Posterior vena cava (tissue), 2 donors: ENCODE results near the gene ANO1. TPM values are rescaled to one million over a fixed set of nuclear protein-coding genes. Genes with fewer than 3 reads are reported as not detected.
"Not testable (repeated sequence)": the region's sequence is repeated elsewhere in the genome, so short reads cannot be mapped to it uniquely, and the experiment has no call there.

Source experiments
- DNase-seq: peaks from one replicate; pipeline ENCODE4 v3.0.0-alpha.2; 2020; ENCODE audit warnings: low spot score
- intact Hi-C, 2 donors: fragments of 100-400 bp; cut with DNase I; formaldehyde crosslinking; loops; one replicate each; pipeline versions ENCODE4 v1.14.1 to v1.14.2; 2022 to 2023
- long read RNA-seq, 2 donors: library from polyadenylated mRNA; unstranded; transcript quantifications; one replicate each; pipeline ENCODE4 v2.0.0, GENCODE V29; 2020 to 2021
- total RNA-seq, 2 donors: library from RNA; stranded (reverse); fragmentation: NEBNext Ultra II Directional; extraction: Animal tissue kit (Norgen Biotek cat#: 25700); gene quantifications; one replicate each; pipeline ENCODE4 v1.2.1, GENCODE V29; 2021
- donor health status: DM: yes; HTN: yes; CAD: no.
- donor health status: DM: yes; HTN: yes; CAD: no.

The ANO1 gene
- total RNA-seq: 10 to 100 TPM; 55.4 to 56.2 TPM
- long read RNA-seq, donor 1, partial matches to known transcripts: 13 of 19 reads
- long read RNA-seq, donor 1, other reads (novel, unspliced or antisense): 6 of 19 reads
- long read RNA-seq, donor 2, partial matches to known transcripts: 11 of 17 reads
- long read RNA-seq, donor 2, other reads (novel, unspliced or antisense): 6 of 17 reads

DNA sequence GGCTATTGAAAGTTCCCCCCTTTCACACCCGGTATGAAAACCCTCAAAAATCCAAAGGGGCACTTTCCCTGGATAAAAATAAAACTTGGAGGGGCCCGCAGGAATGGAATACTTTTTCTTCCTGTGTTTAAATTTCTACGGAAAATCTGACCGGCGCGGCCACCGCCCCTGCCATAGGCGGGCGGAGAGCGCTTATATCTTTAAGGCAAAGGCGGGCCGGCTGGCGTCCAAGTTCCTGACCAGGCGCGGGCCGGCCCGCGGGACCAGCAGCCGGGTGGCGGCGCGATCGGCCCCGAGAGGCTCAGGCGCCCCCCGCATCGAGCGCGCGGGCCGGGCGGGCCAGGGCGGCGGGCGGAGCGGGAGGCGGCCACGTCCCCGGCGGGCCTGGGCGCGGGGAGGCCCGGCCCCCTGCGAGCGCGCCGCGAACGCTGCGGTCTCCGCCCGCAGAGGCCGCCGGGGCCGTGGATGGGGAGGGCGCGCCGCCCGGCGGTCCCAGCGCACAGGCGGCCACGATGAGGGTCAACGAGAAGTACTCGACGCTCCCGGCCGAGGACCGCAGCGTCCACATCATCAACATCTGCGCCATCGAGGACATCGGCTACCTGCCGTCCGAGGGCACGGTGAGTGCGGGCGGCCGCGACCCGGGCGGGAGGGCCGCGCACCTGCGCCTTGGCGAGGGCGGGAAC is at the start of gene ANO1:
Gene ANO1, plus strand, starts transcription at position 223 of the 686 bp plus-strand sequence. Its CDS starts 290 bp downstream, at position 513.
- peak; percentile 79 for DNase-seq
- intact Hi-C loops: loop anchor here in 1 of 2 donors (10.0 kb wide), 1 partner anchor 153 kb away; no protein-coding TSS in a partner anchor

DNA sequence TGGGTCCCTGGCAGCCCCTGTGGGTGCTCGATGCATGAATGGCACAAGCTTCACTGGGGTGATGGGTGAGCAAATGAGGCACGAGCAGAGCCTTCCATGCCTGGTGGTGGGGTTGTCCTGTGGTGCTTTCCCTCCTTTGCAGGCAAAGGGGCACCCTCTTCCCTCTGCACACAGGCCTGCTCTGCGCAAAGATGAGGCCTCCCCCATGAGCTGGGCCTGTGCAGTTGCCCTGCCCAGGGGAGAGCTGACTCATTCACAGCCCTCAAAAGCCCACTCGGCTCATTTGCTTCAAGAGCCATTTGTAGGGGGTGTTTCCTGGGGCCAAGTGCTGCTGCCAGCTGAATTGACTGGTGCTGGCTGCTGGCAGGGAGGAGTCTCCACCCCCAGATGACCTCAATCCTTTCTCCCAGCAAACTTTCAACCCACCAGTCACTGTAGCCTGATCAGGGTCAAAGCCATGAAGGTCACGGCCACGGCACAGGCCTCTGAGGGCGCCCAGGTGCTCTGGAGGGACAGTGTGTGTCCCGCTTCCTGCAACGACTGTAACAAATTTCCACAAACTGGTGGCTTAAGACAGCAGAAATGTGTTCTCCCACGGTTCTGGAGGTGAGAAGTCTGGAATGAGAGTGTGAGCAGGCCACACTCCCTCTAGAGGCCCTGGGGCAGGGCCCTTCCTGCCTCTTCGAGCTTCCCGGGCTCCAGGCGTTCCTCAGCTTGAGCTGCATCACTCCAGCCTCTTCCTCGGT is 48.8 kb upstream of the ANO1 start:
- intact Hi-C loops: no loop called here
- no peak for DNase-seq

DNA sequence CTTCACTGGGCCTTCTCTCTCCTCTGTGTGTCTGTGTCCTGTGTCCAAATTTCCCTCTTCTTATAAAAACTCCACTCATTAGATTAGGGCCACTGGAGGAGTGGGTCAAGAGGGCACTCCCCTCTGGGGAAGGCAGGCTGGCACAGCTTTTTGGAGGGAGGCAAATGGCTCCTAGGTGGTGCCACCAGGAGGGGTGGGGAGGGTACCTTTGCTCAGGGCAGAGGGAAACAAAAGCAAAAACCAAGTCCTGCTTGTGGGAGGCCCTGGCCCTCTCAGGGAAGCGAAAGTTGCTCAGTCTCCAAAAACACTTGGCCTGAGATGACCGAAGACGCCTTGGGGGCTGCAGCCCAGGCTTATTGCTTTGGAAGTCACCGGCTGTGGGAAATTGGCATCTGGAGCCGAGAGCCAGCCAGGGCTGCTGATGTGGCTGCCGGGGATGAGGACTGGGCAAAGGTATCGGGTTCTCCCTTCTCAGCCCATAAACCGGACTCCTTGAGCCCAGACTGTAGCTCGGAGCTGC is 48.2 kb upstream of the ANO1 start:
- no peak for DNase-seq
- intact Hi-C loops: no loop called here

DNA sequence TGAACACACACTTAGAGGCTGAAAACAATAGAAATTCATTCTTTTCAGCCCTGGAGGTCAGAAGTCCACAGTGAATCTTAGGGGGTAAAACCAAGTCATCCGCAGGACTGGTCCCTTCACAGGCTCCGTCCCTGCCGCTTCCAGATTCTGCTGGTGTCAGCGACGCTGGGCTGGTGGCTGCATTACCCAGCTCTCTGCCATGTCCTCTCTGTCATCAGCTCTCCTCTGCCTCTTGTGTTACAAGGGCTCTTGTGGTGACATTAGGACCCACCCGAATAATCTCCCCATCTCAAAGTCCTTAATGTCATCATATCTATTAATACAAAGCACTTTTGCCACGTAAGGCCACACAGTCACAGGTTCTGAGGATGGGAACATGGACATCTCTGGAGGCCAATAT is 47.7 kb upstream of the ANO1 start:
- no peak for DNase-seq
- intact Hi-C loops: no loop called here

DNA sequence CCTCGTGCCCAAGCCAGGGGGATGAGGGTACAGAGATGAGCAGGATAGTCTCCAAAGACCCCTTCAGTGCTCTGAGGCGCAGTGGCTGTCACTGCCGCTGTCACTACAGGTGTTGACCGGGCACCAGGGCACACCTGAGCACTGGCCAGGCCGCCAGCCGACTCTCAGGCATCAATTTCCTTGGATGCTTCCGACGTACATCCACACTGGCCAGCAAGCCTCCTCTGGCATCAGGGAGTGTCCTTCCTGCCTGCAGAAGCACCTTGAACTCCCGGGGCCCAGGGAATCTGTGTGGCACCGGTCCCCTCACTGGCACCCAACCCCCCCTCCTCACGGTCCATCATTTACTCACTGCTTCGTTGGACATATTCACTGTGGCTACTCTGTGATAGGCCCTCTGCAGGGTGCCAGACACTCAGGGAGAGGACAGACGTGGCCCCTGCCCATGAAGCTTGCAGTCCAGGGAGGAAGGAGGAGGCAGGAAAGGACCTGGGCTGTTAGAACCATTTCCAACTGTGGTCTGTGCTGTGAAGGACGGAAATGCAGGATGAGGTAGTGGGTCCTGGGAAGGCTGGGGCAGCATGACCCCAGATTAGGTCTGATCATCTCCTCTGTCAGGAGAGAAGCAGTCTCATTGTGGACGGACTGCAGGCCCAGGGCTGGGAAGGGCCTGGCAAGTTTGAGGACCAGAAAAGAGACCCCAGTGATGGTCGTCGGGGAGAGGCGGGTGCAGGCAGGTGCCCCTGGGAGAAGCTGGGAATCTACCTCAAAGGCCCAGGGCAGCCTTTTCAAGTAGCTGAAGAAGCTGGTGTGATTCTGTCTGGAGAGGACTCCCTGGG is 46.3 kb upstream of the ANO1 start:
- peak; percentile 62 for DNase-seq
- intact Hi-C loops: loop anchor here in 1 of 2 donors (1.0 kb wide), 1 partner anchor 47 kb away; no protein-coding TSS in a partner anchor

DNA sequence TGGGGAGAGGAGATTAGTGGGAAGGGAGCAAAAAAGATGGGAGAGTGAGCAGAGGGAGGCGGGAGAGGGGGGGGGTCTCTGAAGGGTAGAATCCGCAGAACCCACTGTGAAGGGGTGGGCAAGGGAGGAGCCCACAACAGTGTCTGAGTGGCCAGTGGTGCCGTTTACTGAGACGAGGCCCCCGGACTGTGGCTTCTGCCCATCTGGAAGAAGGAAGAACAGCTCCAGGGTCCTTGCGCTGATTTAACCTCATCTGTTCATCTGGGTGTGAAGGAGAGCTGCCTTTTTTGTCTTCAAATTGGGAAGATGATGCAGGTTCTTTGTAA is 45.7 kb upstream of the ANO1 start:
- DNase-seq: no peak
- intact Hi-C loops: loop anchor here in 1 of 2 donors (1.0 kb wide), 1 partner anchor 47 kb away; no protein-coding TSS in a partner anchor

DNA sequence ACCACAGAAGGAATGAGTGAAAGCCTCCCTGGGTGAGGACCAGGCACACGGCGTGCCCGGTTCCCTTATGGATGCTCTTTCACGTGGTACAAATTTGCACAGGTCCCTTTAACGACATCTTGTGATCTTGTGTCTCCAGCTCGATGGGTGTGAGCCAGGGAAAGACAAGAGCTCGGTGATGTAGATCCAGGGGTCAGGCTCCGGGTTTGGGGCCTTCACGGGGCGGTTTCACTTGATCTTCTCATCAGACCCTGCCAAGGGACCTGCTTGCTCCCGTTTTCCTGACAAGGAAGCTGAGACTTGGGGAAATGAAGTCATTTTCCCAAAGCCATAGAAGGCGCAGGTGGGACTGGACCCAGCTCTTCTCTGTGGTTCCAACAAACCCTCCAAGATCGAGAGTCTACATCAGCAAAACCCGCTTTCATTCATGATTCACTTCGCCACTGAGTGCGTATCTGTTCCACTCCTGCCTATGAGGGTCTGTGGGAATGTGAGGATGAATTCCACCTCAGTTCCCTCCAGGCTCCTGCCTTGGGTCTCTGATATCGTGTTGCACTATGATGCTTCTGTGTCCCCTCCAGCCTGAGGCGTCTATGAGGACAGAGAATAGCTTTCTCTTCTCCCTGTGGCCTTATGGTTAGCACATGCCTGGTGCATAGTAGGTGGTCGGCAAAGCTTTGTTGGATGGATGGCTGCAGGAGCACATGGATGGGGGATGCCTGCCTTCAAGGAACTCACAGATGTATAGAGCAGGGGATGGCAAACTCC is 45.0 kb upstream of the ANO1 start:
- intact Hi-C loops: loop anchor here in 1 of 2 donors (1.0 kb wide), 1 partner anchor 46 kb away; no protein-coding TSS in a partner anchor

DNA sequence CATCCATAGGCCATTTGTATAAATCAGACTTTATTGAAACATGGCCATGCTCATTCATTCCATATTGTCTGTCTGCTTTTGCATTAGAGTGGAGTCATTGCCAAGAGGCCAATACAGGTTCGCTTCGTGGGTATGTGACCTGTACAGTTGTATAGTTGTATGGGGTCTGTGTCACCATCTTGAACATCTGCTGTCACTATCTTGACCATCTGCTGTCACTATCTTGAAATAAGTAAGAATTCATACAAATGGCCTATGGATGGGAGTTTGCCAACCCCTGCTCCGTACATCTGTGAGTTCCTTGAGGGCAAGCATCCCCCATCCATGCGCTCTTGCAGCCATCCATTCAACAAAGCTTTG is 44.4 kb upstream of the ANO1 start:
- no peak for DNase-seq

More for the DNA sequence above, 45.0 kb upstream of the ANO1 start:
- peak; percentile 42 for DNase-seq

DNA sequence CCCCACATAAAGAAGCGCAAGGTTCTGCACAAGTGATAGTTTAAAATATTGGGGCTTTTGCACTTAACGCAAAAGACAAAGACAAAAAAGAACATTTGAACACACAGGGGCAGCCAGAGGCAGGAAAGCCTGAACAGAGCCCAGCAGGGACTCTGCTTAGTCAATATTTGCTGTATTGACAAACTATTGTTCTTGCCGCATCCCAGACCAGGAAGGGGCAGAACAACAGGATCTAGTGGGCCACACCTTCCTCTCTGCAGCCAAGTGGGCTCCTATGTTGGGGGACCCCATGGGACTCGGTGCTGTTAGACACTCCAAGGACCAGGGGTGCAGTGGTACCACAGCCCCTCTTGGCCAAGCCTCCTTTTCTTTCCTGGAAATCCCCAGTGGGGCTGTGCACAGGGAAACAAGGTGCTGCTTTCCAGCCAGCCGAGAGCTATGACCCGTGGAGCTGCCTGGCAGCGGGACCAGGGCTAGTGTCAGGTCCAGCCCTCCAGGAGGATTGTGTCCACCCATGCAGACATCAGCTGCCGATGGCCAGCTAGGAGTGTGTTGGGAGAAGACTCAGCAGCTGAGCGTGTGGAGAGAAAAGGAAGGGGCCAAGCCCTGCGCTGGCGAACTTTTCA is 43.3 kb upstream of the ANO1 start:
- intact Hi-C loops: no loop called here
- no peak for DNase-seq

More for the DNA sequence above, 44.4 kb upstream of the ANO1 start:
- intact Hi-C loops: no loop called here

DNA sequence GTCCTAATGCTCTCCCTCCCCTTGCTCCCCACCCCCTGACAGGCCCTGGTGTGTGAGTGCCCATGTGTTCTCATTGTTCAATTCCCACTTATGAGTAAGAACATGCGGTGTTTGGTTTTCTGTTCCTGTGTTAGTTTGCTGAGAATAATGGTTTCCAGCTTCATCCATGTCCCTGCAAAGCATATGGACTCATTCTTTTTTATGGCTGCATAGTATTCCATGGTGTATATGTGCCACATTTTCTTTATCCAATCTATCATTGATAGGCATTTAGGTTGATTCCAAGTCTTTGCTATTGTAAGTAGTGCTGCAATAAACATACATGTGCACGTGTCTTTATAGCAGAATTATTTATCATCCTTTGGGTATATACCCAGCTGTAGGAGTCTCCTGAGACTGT is 42.5 kb upstream of the ANO1 start:
- DNase-seq, intact Hi-C loops: not testable (repeated sequence)

DNA sequence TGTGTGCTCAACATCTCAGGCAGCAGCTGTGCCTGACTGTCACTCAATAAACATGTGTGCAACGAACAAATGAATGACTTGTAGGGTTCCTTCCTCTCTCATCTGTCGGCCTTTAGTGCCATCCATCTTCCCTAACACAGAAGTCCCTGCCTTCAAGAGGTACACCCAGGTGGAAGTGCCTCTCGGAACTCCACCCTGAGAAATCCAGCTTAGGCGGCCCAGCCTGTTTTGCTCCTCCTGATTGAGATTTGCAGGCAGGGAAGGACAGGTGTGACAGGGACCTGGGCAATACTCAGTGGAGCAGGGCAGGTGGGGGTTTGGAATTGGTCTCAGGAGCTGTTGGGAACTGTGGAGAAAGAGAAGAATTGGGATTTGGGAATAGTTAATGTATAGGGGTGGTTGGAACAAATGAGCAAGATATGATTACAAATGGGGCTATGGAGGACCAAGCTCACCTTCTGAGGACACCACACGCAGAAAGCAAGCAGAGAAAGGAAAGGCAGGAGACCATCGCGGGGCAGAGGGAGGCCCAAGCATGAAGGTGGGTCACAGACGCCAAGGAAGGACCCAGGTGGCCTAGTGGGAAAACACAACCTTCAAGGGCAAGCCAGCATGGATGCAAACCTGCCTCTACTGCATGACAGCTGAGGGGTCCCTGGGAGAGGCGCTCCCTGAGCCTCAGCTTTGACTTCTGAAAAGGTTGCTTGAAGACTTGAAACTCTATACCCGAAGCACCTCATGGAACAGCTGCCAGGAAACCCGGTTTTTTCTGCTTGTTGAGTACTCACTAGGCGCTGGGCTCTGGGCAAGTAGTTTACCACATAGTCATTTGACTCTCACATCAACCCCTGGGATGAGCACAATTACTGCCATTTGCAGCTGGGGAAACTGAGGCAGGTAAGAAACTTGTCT is 40.9 kb upstream of the ANO1 start:
- intact Hi-C loops: no loop called here

DNA sequence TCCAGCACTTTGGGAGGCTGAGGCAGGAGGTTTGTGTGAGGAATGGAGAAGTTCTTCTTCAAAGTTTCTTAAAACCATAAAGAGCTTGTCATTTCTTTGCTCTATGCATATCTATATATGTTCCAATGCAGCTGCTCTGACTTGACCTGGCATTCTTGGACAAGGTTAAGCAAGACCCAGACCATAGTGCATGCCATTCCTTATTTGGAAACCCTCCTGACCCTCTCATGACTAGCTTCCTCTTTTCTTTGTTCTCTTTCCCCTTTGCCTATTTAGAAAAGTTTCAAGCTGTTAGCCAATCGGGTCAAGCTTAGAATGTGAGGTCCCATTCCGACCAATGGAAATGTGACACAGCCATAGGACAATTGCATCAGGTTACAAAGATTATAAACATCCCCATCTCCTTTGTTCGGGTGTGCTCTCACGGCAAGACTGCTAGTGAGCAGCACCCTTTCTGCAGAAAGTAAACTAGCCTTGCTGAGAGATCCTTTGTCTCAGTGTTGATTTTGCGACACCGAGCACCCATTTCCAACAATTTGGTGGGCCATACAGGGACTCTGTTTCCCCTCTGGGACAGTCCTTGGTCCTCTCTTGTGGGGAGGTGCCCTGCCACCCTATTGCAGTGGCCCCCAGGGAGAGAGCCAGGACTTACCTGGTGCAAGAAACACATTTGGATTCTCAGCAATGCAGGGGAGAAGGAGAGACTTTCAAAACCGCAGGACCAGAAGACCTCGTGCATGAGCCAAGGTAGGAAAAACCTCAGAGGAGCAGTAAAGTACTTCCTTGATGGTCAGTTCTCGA is 39.9 kb upstream of the ANO1 start:
- no peak for DNase-seq
- intact Hi-C loops: no loop called here

More for the DNA sequence above, 40.9 kb upstream of the ANO1 start:
- DNase-seq: no peak

DNA sequence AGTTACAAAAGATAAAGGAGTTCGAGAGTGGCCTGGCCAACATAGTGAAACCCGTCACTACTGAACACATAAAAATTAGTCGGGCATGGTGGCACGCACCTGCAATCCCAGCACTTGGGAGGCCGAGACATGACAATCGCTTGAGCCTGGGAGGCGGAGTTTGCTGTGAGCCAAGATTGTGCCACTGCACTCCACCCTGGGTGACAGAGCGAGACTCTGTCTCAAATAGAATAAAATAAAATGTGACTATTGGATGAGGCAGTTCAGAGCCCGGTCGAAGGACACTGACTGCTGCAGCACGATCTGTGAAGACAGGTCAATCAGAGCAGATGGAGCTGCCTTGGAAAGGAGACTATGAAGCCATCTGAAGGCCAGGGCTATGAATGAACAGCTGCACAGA is 37.7 kb upstream of the ANO1 start:
- DNase-seq: no peak
- intact Hi-C loops: no loop called here

DNA sequence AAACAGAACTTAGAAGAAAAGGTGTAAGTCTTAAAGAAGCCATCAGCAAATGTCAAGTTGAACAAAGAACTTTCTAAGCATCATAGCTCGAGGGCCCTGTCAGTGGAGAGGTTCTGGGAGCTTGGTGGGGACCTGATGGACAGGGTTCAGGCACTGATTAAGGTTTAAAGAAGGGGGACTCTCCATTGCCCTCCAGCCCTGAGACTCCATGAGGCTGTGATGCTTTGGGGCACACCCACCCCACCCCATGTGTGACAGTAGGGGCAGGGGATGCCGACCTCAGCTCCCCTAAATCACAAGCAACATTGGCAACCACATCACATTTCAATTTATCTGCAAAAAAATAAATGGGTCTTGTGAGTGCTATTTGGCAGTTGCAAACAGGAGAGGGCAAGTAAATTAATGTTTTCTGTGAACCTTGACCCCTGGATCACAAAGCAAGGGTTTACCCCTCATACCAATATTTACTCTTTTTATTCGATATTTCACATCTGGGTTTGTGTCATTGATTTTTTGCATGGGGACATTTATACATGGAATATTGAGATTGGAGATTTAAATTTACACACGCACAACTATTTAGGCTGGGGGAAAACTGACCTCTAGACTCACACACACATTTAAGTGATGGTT is 37.1 kb upstream of the ANO1 start:
- no peak for DNase-seq
- intact Hi-C loops: no loop called here

DNA sequence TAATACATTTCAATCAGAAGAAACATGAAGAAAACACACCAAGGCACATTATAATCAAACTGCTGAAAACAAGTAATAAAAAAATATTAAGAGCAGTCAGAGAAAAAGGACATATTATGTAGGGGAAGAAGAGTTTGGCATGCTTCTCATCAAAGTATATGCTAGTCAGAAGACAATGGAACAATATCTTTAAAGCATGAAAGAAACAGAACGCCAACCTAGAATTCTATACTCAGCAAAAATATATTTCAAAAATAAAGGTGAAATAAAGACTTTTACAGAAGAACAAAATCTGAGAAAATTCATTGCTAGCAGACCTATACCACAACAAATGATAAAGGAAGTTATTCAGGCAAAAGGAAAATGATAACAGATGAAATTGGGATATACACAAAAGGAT is 34.6 kb upstream of the ANO1 start:
- intact Hi-C loops: no loop called here
- no peak for DNase-seq

DNA sequence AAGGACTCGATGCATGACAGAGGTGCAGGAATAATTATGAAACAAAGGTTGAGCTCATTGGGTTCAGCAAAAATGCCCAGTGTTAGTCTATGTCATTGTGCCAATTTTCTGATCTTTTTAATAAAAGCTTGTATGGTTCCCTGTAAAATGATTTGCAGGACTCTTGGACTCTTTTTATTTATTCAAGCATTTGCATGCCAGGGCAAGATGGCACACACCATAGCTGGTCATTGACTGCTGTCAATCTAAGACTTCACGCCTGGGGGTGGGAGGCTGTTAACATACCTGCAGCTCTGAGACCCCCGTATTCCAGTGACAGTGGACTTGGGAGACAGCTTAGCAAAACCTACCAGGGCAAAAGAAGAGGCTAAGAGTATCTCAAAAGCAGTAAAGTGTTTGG is 32.0 kb upstream of the ANO1 start:
- intact Hi-C loops: no loop called here
- DNase-seq: no peak
